ENCODE measurements around the gene SRPX2.

DNA sequence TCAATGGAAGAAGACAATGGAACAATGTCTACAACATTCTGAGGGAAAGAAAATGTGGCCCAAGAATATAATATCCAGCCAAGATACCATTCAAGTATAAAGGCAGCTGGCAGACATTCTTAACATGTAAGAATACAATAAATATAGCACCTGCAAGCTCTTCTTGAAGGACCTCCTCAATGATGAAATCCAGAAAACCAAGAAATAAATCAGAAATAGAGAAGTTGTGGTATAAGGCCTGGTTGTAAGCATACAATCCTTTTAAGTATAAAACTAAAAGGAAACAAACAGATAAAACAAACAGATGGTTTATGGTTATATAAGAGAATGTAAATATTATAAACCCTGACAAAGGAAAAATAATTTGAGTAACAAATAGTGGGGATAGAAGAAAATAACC is 54.6 kb downstream of the SRPX2 start:
- TF ChIP-seq, protein P1, sequence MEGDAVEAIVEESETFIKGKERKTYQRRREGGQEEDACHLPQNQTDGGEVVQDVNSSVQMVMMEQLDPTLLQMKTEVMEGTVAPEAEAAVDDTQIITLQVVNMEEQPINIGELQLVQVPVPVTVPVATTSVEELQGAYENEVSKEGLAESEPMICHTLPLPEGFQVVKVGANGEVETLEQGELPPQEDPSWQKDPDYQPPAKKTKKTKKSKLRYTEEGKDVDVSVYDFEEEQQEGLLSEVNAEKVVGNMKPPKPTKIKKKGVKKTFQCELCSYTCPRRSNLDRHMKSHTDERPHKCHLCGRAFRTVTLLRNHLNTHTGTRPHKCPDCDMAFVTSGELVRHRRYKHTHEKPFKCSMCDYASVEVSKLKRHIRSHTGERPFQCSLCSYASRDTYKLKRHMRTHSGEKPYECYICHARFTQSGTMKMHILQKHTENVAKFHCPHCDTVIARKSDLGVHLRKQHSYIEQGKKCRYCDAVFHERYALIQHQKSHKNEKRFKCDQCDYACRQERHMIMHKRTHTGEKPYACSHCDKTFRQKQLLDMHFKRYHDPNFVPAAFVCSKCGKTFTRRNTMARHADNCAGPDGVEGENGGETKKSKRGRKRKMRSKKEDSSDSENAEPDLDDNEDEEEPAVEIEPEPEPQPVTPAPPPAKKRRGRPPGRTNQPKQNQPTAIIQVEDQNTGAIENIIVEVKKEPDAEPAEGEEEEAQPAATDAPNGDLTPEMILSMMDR (IDR thresholded peaks at IDR 0.05): no peak
- no peak for TF ChIP-seq POLR2A (IDR thresholded peaks at IDR 0.05)

Measured in esophagus squamous epithelium (tissue), 4 donors.